SK-N-SH treated with all-trans-retinoic acid at 6 μM for 48 hours (cell line): ENCODE results near the gene PARD3B.

ENCODE experiments used
- ATAC-seq: fragments of 200-7000 bp; cut with Tn5 transposase; 3 replicates; pipeline ENCODE4 v1.9.1; 2020; ENCODE audit warnings: mild to moderate bottlenecking, moderate library complexity
- ARNTL ChIP-seq: fragments of 450-650 bp; formaldehyde crosslinking; IDR thresholded peaks from 2 replicates; pipeline ENCODE4 v1.5.0; 2020; ENCODE audit warnings: low read depth, mild to moderate bottlenecking, moderate library complexity, borderline replicate concordance
- BACH2 ChIP-seq: fragments of 250-450 bp; sonication (Bioruptor Pico); IDR thresholded peaks from 2 replicates; pipeline ENCODE4 v1.9.0; 2021; ENCODE audit warnings: mild to moderate bottlenecking, borderline replicate concordance
- CREB5 ChIP-seq: fragments of 250-450 bp; sonication (Bioruptor Pico); IDR thresholded peaks from 2 replicates; pipeline ENCODE4 v1.5.1; 2020; ENCODE audit warnings: low read depth, mild to moderate bottlenecking, moderate library complexity
- CSDC2 ChIP-seq: fragments of 250-450 bp; sonication (Bioruptor Pico); IDR thresholded peaks from 2 replicates; pipeline ENCODE4 v1.5.0; 2020; ENCODE audit warnings: mild to moderate bottlenecking, moderate library complexity
- CSRNP3 ChIP-seq: fragments of 250-450 bp; sonication (Bioruptor Pico); IDR thresholded peaks from 2 replicates; pipeline ENCODE4 v1.5.1; 2021; ENCODE audit warnings: mild to moderate bottlenecking, moderate library complexity
- ESRRG ChIP-seq: fragments of 250-450 bp; sonication (Bioruptor Pico); IDR thresholded peaks from 2 replicates; pipeline ENCODE4 v1.6.1; 2021; ENCODE audit warnings: mild to moderate bottlenecking
- ISL1 ChIP-seq: fragments of 250-450 bp; sonication (Bioruptor Pico); IDR thresholded peaks from 2 replicates; pipeline ENCODE4 v2.1.2; 2022; ENCODE audit warnings: mild to moderate bottlenecking, moderate library complexity
- OSR1 ChIP-seq: fragments of 250-450 bp; sonication (Bioruptor Pico); IDR thresholded peaks from 2 replicates; pipeline ENCODE4 v1.8.0; 2022; ENCODE audit warnings: moderate library complexity, mild to moderate bottlenecking, inconsistent platforms
- PATZ1 ChIP-seq: fragments of 250-450 bp; sonication (Bioruptor Pico); IDR thresholded peaks from 2 replicates; pipeline ENCODE4 v1.8.0; 2020; ENCODE audit warnings: mild to moderate bottlenecking, moderate library complexity, borderline replicate concordance
- POU6F1 ChIP-seq: fragments of 250-450 bp; sonication (Bioruptor Pico); IDR thresholded peaks from 2 replicates; pipeline ENCODE4 v1.8.0; 2021; ENCODE audit warnings: low read depth, mild to moderate bottlenecking, moderate library complexity, borderline replicate concordance
- PPARA ChIP-seq: fragments of 250-450 bp; sonication (Bioruptor Pico); IDR thresholded peaks from 2 replicates; pipeline ENCODE4 v1.5.0; 2020; ENCODE audit warnings: mild to moderate bottlenecking, borderline replicate concordance
- RARB ChIP-seq: fragments of 250-450 bp; sonication (Bioruptor Pico); IDR thresholded peaks from 2 replicates; pipeline ENCODE4 v1.8.0; 2021; ENCODE audit warnings: mild to moderate bottlenecking, moderate library complexity
- SNAI2 ChIP-seq: fragments of 250-450 bp; sonication (Bioruptor Pico); IDR thresholded peaks from 2 replicates; pipeline ENCODE4 v1.5.0; 2020; ENCODE audit warnings: mild to moderate bottlenecking, moderate library complexity
- TCF4 ChIP-seq: fragments of 250-450 bp; sonication (Bioruptor Pico); IDR thresholded peaks from 2 replicates; pipeline ENCODE4 v1.8.0; 2021; ENCODE audit warnings: mild to moderate bottlenecking, moderate library complexity, borderline replicate concordance
- TOX ChIP-seq: fragments of 250-450 bp; sonication (Bioruptor Pico); IDR thresholded peaks from 2 replicates; pipeline ENCODE4 v1.8.0; 2021; ENCODE audit warnings: mild to moderate bottlenecking, moderate library complexity, borderline replicate concordance
- TSHZ2 ChIP-seq: fragments of 250-450 bp; sonication (Bioruptor Pico); IDR thresholded peaks from 2 replicates; pipeline ENCODE4 v1.5.0; 2020; ENCODE audit warnings: mild to moderate bottlenecking, moderate library complexity
- ZC3H10 ChIP-seq: fragments of 250-450 bp; sonication (Bioruptor Pico); IDR thresholded peaks from 2 replicates; pipeline ENCODE4 v1.5.1; 2021; ENCODE audit warnings: mild to moderate bottlenecking, moderate library complexity
- ZFP3 ChIP-seq: fragments of 250-450 bp; sonication (Bioruptor Pico); IDR thresholded peaks from 2 replicates; pipeline ENCODE4 v1.5.0; 2020; ENCODE audit warnings: mild to moderate bottlenecking, moderate library complexity
- ZFP30 ChIP-seq: fragments of 450-650 bp; formaldehyde crosslinking; IDR thresholded peaks from 2 replicates; pipeline ENCODE4 v1.5.0; 2022; ENCODE audit warnings: mild to moderate bottlenecking, moderate library complexity
- ZNF565 ChIP-seq: fragments of 450-650 bp; formaldehyde crosslinking; conservative IDR thresholded peaks from 2 replicates; pipeline ENCODE4 v1.5.0; 2020; ENCODE audit warnings: low read depth, mild to moderate bottlenecking, moderate library complexity
- ZNF70 ChIP-seq: fragments of 450-650 bp; formaldehyde crosslinking; IDR thresholded peaks from 2 replicates; pipeline ENCODE4 v1.5.0; 2020; ENCODE audit warnings: mild to moderate bottlenecking, moderate library complexity
- ZNF8 ChIP-seq: fragments of 450-650 bp; formaldehyde crosslinking; IDR thresholded peaks from 2 replicates; pipeline ENCODE4 v1.5.0; 2020; ENCODE audit warnings: mild to moderate bottlenecking, moderate library complexity

PARD3B gene

GRCh38 chr2:205169464-205169863 is 624.2 kb downstream of the PARD3B start:
- TF ChIP-seq ARNTL (no peak), SNAI2 (CRISPR knock-in tag) (no peak), RARB (CRISPR knock-in tag) (no peak), ISL1 (CRISPR knock-in tag) (no peak), POU6F1 (CRISPR knock-in tag) (no peak), PPARA (CRISPR knock-in tag) (no peak), CSDC2 (no peak), CSRNP3 (no peak), CREB5 (CRISPR knock-in tag) (no peak), PATZ1 (CRISPR knock-in tag) (no peak), ZNF565 (CRISPR knock-in tag) (no peak), ZNF70 (no peak), BACH2 (CRISPR knock-in tag) (no peak), ZFP30 (CRISPR knock-in tag) (no peak), ZC3H10 (no peak), TCF4 (no peak), ESRRG (no peak)
- ATAC-seq: no peak

GRCh38 chr2:205170399-205170798 is 625.1 kb downstream of the PARD3B start:
- ATAC-seq: no peak
- TF ChIP-seq ZC3H10 (no peak), ZNF8 (CRISPR knock-in tag) (no peak), ZFP3 (CRISPR knock-in tag) (no peak), ESRRG (no peak), ARNTL (no peak), POU6F1 (CRISPR knock-in tag) (no peak), PPARA (CRISPR knock-in tag) (no peak), PATZ1 (CRISPR knock-in tag) (no peak)
- TF ChIP-seq, all 23 proteins: peak for 0

GRCh38 chr2:205171261-205171940 is 626.1 kb downstream of the PARD3B start:
- ATAC-seq: no peak; the same call in 2 of the 3 replicates
- TF ChIP-seq CSRNP3 (no peak), TSHZ2 (CRISPR knock-in tag) (no peak), BACH2 (CRISPR knock-in tag) (no peak), OSR1 (no peak), ZFP30 (CRISPR knock-in tag) (no peak), SNAI2 (CRISPR knock-in tag) (no peak), RARB (CRISPR knock-in tag) (no peak), ESRRG (no peak), ZNF565 (CRISPR knock-in tag) (no peak), ZFP3 (CRISPR knock-in tag) (no peak), TCF4 (no peak), TOX (CRISPR knock-in tag) (no peak), CSDC2 (no peak)
